IMR-90 (cell line): ENCODE measurements around the gene TAB2. TPM values are rescaled to one million over a fixed set of nuclear protein-coding genes. Genes with fewer than 3 reads are reported as not detected.

Experiments
- ATAC-seq: fragments of 200-7000 bp; cut with Tn5 transposase; 2 replicates; pipeline ENCODE4 v1.9.1; 2020; ENCODE audit warnings: low read depth, mild to moderate bottlenecking, moderate library complexity
- BruUV-seq: library from RNA; stranded (reverse); fragments of 400-500 nt; replicated peaks from 2 replicates; lab custom pipeline; 2021; lab: Mats Ljungman, UMichigan
- CTCF ChIA-PET: fragments of 300-600 bp; formaldehyde crosslinking; extraction: SDS; loops from one replicate; lab custom pipeline; 2021; ENCODE audit warnings: antibody characterized with exemption; lab: Yijun Ruan, JAX
- POLR2A ChIA-PET: fragments of 300-600 bp; sonication (Branson Sonifier 250); formaldehyde crosslinking; loops from one replicate; lab custom pipeline; 2022; ENCODE audit warnings: antibody characterized with exemption; ENCODE audit not compliant: unreplicated experiment; lab: Charles Lee
- DNase-seq: peaks from one replicate; pipeline ENCODE4 v3.0.0; 2013
- H2AFZ ChIP-seq: replicated peaks from 2 replicates; pipeline ENCODE3; 2013; ENCODE audit warnings: low read length, mild to moderate bottlenecking; ENCODE audit not compliant: poor library complexity
- H2AK5ac ChIP-seq: 2 replicates; pipeline ENCODE4 v1.6.1; 2013; ENCODE audit warnings: low read depth, low read length, inconsistent platforms
- H2AK9ac ChIP-seq: replicated peaks from 2 replicates; pipeline ENCODE3; 2013; ENCODE audit warnings: mild to moderate bottlenecking, low read depth, low read length, moderate library complexity; ENCODE audit not compliant: poor library complexity
- H2BK120ac ChIP-seq: 2 replicates; pipeline ENCODE4 v1.6.1; 2013; ENCODE audit warnings: low read depth, low read length, inconsistent platforms
- H2BK15ac ChIP-seq: 3 replicates; pipeline ENCODE4 v1.6.1; 2013; ENCODE audit warnings: low read depth, low read length, inconsistent platforms
- H2BK20ac ChIP-seq: 2 replicates; pipeline ENCODE4 v1.6.1; 2013; ENCODE audit warnings: low read depth, mild to moderate bottlenecking, inconsistent platforms, low read length, moderate library complexity
- H2BK5ac ChIP-seq: 2 replicates; pipeline ENCODE4 v1.6.1; 2013; ENCODE audit warnings: mild to moderate bottlenecking, low read depth, low read length, inconsistent platforms; ENCODE audit not compliant: poor library complexity, severe bottlenecking
- H3K14ac ChIP-seq: replicated peaks from 2 replicates; pipeline ENCODE4 v1.6.1; 2013; ENCODE audit warnings: low read depth, low read length, inconsistent platforms
- H3K18ac ChIP-seq: 2 replicates; pipeline ENCODE4 v1.6.1; 2013; ENCODE audit warnings: low read depth, low read length, control low read depth
- H3K23ac ChIP-seq: 2 replicates; pipeline ENCODE4 v1.6.1; 2013; ENCODE audit warnings: low read depth, low read length, inconsistent platforms
- H3K27ac ChIP-seq: 2 replicates; pipeline ENCODE4 v1.5.1; 2013; ENCODE audit warnings: mild to moderate bottlenecking, control low read depth, low read length; ENCODE audit not compliant: insufficient read depth
- H3K27me3 ChIP-seq: 2 replicates; pipeline ENCODE4 v1.6.1; 2013; ENCODE audit warnings: low read length; ENCODE audit not compliant: control insufficient read depth, insufficient read depth
- H3K36me3 ChIP-seq: 2 replicates; pipeline ENCODE4 v1.6.1; 2013; ENCODE audit warnings: low read length, mixed read lengths; ENCODE audit not compliant: control insufficient read depth, insufficient read depth
- H3K4ac ChIP-seq: 2 replicates; pipeline ENCODE4 v1.6.1; 2013; ENCODE audit warnings: low read depth, low read length, inconsistent platforms
- H3K4me1 ChIP-seq: 2 replicates; pipeline ENCODE4 v1.6.1; 2013; ENCODE audit warnings: low read length, mixed read lengths; ENCODE audit not compliant: control insufficient read depth, insufficient read depth
- H3K4me2 ChIP-seq: 2 replicates; pipeline ENCODE4 v1.6.1; 2013; ENCODE audit warnings: low read depth, mild to moderate bottlenecking, control low read depth, low read length, moderate library complexity
- H3K4me3 ChIP-seq: 2 replicates; pipeline ENCODE4 v1.5.1; 2013; ENCODE audit warnings: low read depth, mild to moderate bottlenecking, control low read depth, low read length, moderate library complexity; ENCODE audit not compliant: insufficient read depth
- H3K56ac ChIP-seq: 2 replicates; pipeline ENCODE4 v1.6.1; 2013; ENCODE audit warnings: low read length, inconsistent platforms; ENCODE audit not compliant: insufficient read depth; ENCODE audit errors: extremely low read depth
- H3K79me1 ChIP-seq, 2 experiments: 2 replicates each; pipeline ENCODE4 v1.6.1; 2013; ENCODE audit warnings: low read length in 2 of 2, inconsistent platforms in 1 of 2, low read depth in 1 of 2
- H3K9ac ChIP-seq: 2 replicates; pipeline ENCODE4 v1.6.1; 2013; ENCODE audit warnings: low read depth, low read length, control low read depth
- H3K9me1 ChIP-seq: 2 replicates; pipeline ENCODE4 v1.6.1; 2013; ENCODE audit warnings: low read length, inconsistent platforms; ENCODE audit not compliant: insufficient read depth
- H3K9me3 ChIP-seq: 2 replicates; pipeline ENCODE4 v1.6.1; 2013; ENCODE audit warnings: low read length; ENCODE audit not compliant: control insufficient read depth, insufficient read depth
- H4K20me1 ChIP-seq: 2 replicates; pipeline ENCODE4 v1.6.1; 2013; ENCODE audit warnings: low read length, inconsistent platforms; ENCODE audit not compliant: insufficient read depth
- H4K5ac ChIP-seq: 2 replicates; pipeline ENCODE4 v1.6.1; 2013; ENCODE audit warnings: mild to moderate bottlenecking, low read depth, low read length, control low read depth
- H4K8ac ChIP-seq, 2 experiments: 2 replicates each; pipeline ENCODE4 v1.6.1; 2013; ENCODE audit warnings: low read depth in 2 of 2, low read length in 2 of 2, control low read depth in 1 of 2, inconsistent platforms in 1 of 2
- H4K91ac ChIP-seq: 2 replicates; pipeline ENCODE4 v1.6.1; 2013; ENCODE audit warnings: low read depth, low read length, inconsistent platforms; ENCODE audit not compliant: insufficient read depth
- BHLHE40 ChIP-seq: fragments of 150-350 bp; IDR thresholded peaks from 2 replicates; pipeline ENCODE4 v1.6.1; 2016; ENCODE audit warnings: mild to moderate bottlenecking, low read depth, low read length
- CEBPB ChIP-seq: IDR thresholded peaks from 2 replicates; pipeline ENCODE4 v1.6.1; 2012; ENCODE audit warnings: low read depth, low read length, improper control_type of control experiment
- CHD1 ChIP-seq: IDR thresholded peaks from 2 replicates; pipeline ENCODE4 v1.6.1; 2012; ENCODE audit warnings: low read depth, low read length, improper control_type of control experiment
- CTCF ChIP-seq: conservative IDR thresholded peaks from 2 replicates; pipeline ENCODE4 v1.5.1; 2012; ENCODE audit warnings: mild to moderate bottlenecking, low read depth, low read length, improper control_type of control experiment
- ELK1 ChIP-seq: fragments of 150-350 bp; IDR thresholded peaks from 2 replicates; pipeline ENCODE4 v1.6.1; 2016; ENCODE audit warnings: low read depth, mild to moderate bottlenecking, low read length, moderate library complexity, borderline replicate concordance
- FOS ChIP-seq: fragments of 150-350 bp; IDR thresholded peaks from 2 replicates; pipeline ENCODE4 v1.6.1; 2016; ENCODE audit warnings: low read depth, low read length
- MAFK ChIP-seq: IDR thresholded peaks from 2 replicates; pipeline ENCODE4 v1.6.1; 2012; ENCODE audit warnings: low read depth, low read length, improper control_type of control experiment
- MAZ ChIP-seq: IDR thresholded peaks from 2 replicates; pipeline ENCODE4 v1.6.1; 2012; ENCODE audit warnings: low read depth, mild to moderate bottlenecking, low read length, improper control_type of control experiment, moderate library complexity, borderline replicate concordance
- MXI1 ChIP-seq: IDR thresholded peaks from 2 replicates; pipeline ENCODE4 v1.6.1; 2012; ENCODE audit warnings: low read depth, mild to moderate bottlenecking, low read length, moderate library complexity, borderline replicate concordance
- NFE2L2 ChIP-seq: fragments of 150-350 bp; IDR thresholded peaks from 2 replicates; pipeline ENCODE4 v1.6.1; 2016; ENCODE audit warnings: low read depth, mild to moderate bottlenecking, low read length
- POLR2A ChIP-seq: IDR thresholded peaks from 2 replicates; pipeline ENCODE4 v1.6.1; 2012; ENCODE audit warnings: mild to moderate bottlenecking, low read depth, low read length
- RAD21 ChIP-seq: IDR thresholded peaks from 2 replicates; pipeline ENCODE4 v1.6.1; 2012; ENCODE audit warnings: low read length, improper control_type of control experiment
- RCOR1 ChIP-seq: IDR thresholded peaks from 2 replicates; pipeline ENCODE4 v1.6.1; 2012; ENCODE audit warnings: mild to moderate bottlenecking, low read length, improper control_type of control experiment; ENCODE audit not compliant: insufficient replicate concordance
- RFX5 ChIP-seq: IDR thresholded peaks from 2 replicates; pipeline ENCODE4 v1.8.0; 2012; ENCODE audit warnings: low read depth, mild to moderate bottlenecking, low read length, moderate library complexity
- SMC3 ChIP-seq: fragments of 150-350 bp; IDR thresholded peaks from 2 replicates; pipeline ENCODE4 v1.6.1; 2016; ENCODE audit warnings: low read depth, mild to moderate bottlenecking, antibody characterized with exemption, low read length, moderate library complexity
- USF2 ChIP-seq: fragments of 150-350 bp; IDR thresholded peaks from 2 replicates; pipeline ENCODE4 v1.6.1; 2017; ENCODE audit warnings: mild to moderate bottlenecking, antibody characterized with exemption, low read length, low read depth
- dilution Hi-C: fragments of 300-500 bp; cut with HindIII; formaldehyde crosslinking; loops from one replicate; pipeline ENCODE4 v1.14.3; 2018; ENCODE audit warnings: low sequenced_read_pairs; ENCODE audit not compliant: unreplicated experiment
- in situ Hi-C: fragments of 300-500 bp; cut with MboI; formaldehyde crosslinking; loops from 3 replicates; pipeline ENCODE4 v1.14.3; 2019; ENCODE audit warnings: low sequenced_read_pairs, inconsistent platforms, mixed read lengths
- intact Hi-C: fragments of 100-400 bp; cut with micrococcal nuclease; formaldehyde crosslinking; loops from 2 replicates; pipeline ENCODE4 v1.10.0; 2022
- polyA plus RNA-seq, 3 experiments: library from polyadenylated mRNA; depleted of rRNA; stranded (reverse); fragments of >200 nt; gene quantifications; 2 replicates each; pipeline ENCODE4 v1.2.3, GENCODE V29; 2012; ENCODE audit warnings: low replicate concordance in 1 of 3
- total RNA-seq: library from RNA; depleted of rRNA; stranded (reverse); fragments of >200 nt; gene quantifications from 2 replicates; pipeline ENCODE4 v1.2.3, GENCODE V29; 2012

TAB2 gene
- total and polyA plus RNA-seq, 2 of the 4 experiments (the other 2 are of a cell fraction), result 20.8 to 25.3 TPM

- Histone ChIP-seq H3K14ac (0 out of 2 replicates have a peak overlapping the region, but pooled peaks have one; percentile 13), H2BK15ac (no peak overlapping the region), H3K36me3 (no peaks in the 10 kb centered on the region), H3K4ac (no peak overlapping the region; the same call in 1 of the 2 replicates), H4K91ac (no peak overlapping the region), H2AK9ac (no peak overlapping the region), H2BK5ac (peak overlapping the region; percentile 68), H3K18ac (peak overlapping the region; percentile 60; the same call in 1 of the 2 replicates), H3K23ac (peak overlapping the region; percentile 39; the same call in 1 of the 2 replicates), H3K79me1 (peaks cover 9 to 59% of the 10 kb centered on the region in 2 experiments; a peak in 3 of 4 replicates), H3K9ac (no peak overlapping the region), H2BK20ac (0 out of 2 replicates have a peak overlapping the region, but pooled peaks have one; percentile 4), H4K5ac (no peak overlapping the region; the same call in 1 of the 2 replicates), H3K4me2 (peak overlapping the region; percentile 3; the same call in 1 of the 2 replicates), H3K27me3 (no peaks in the 10 kb centered on the region), H3K4me1 (peaks cover 16% of the 10 kb centered on the region), H3K56ac (no peak overlapping the region), H3K9me3 (no peaks in the 10 kb centered on the region), H2BK120ac (peak overlapping the region; percentile 21; the same call in 1 of the 2 replicates), H4K20me1 (peaks cover 71% of the 10 kb centered on the region), H2AK5ac (no peak overlapping the region), H4K8ac (peak overlapping the region in 1 of 2 experiments; percentile 44; a peak in 2 of 4 replicates), H3K4me3 (no peak overlapping the region), H2AFZ (no peak overlapping the region), H3K27ac (peak overlapping the region; percentile 66), H3K9me1 (peaks cover 16% of the 10 kb centered on the region)
- TF ChIP-seq RCOR1, result no peak
- TF ChIP-seq BHLHE40, result no peak
- no peak for TF ChIP-seq CEBPB
- no peak for TF ChIP-seq RAD21
- no peak for TF ChIP-seq RFX5
- TF ChIP-seq MXI1, result no peak
- TF ChIP-seq CTCF, result no peak
- no peak for TF ChIP-seq SMC3
- no peak for TF ChIP-seq ELK1
- no peak for TF ChIP-seq MAFK
- TF ChIP-seq NFE2L2, result no peak
- TF ChIP-seq FOS, result no peak
- no peak for TF ChIP-seq POLR2A
- no peak for TF ChIP-seq CHD1
- no peak for TF ChIP-seq MAZ
- TF ChIP-seq USF2, result no peak
- no TSS peak for BruUV-seq
- ChIA-PET POLR2A (no interaction called here), CTCF (no interaction called here)
- intact Hi-C loops, result no loop called here
- dilution Hi-C loops, result no loop called here
- in situ Hi-C loops, result no loop called here
- no peak for DNase-seq
- ATAC-seq, result no peak
These were observed 19.1 kb downstream of the TAB2 start for GRCh38 chr6:149336609-149336928.
